Right hindlimb (tissue), 1 donor: ENCODE measurements around the gene IDUA.
"Not testable (repeated sequence)": the region's sequence is repeated elsewhere in the genome, so short reads cannot be mapped to it uniquely, and the experiment has no call there.

ENCODE experiments used
- DNase-seq: peaks from one replicate; pipeline ENCODE4 v3.0.0-alpha.2; 2018

Gene IDUA

GRCh38 chr4:967113-968104, 19.4 kb upstream of the IDUA start:
- DNase-seq: no peak

GRCh38 chr4:968221-968620, 18.6 kb upstream of the IDUA start:
- DNase-seq: no peak

- DNase-seq: no peak
Observed at GRCh38 chr4:968621-969394, 18.0 kb upstream of the IDUA start.

DNA sequence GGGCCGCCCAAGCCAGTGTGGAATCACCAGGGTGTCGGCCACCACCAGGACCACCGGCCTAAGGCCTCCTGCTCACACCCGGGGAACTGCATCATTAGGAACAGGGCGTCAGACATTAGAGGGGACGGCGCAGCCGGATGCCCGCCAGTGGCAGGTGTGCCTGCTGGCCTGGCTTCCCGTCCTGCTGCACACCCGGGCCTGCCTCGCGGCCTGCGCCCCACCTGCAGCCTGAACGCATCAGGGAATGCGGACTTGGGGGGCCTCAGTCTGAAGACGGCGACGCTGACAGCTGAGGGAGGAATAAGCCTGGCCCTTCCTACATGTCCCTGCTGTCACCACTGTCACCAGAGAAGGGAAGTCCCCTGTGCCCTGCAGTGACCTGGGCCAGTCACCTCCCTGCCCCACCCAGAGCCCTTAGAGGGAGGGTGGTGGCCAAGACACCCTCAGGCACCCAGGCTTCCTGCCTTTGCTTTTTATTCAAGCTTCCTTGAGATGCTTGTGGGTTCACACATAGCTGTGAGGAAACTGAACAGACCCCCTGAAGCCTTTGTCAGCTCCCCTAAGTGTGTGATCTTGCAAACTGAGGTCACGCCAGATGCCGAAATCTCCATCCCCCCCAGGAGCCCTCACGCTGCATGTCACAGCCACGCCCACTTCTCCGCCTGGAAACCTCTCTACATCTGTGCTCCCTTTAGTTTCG, 16.6 kb upstream of the IDUA start:
- no peak for DNase-seq

DNA sequence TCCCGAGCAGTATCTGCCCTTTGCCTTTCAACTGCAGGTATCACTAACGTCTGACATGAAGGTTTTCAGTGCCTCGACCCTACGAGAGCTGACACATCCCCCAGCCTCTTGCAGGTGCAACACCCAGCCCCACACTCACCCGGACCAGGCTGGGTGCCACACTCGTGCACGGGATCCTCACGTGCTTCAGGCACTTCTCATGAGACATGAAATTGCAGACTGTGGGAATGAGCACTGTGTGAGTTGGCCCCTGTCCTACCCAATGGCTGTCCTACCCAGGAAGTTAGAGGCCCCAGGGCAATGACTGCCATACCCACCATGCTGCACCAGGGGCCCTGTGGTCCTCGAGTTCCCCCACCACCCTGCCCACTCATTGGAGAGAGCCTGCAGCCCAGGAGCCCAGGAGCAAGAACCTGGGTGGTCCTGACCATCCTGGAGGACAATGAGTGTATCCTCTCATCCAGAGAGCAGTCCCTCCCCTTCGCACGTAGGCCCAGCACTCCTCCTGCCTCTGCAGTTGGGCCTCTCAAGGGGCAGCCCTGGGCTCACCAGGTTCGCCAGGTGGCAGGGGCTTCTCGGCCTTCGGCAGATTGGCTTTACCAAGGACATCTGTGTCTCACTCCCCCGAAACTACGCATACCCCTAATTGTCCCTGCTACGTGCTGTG, 15.9 kb upstream of the IDUA start:
- DNase-seq: no peak

GRCh38 chr4:971666-972500, 15.0 kb upstream of the IDUA start:
- no peak for DNase-seq

DNA sequence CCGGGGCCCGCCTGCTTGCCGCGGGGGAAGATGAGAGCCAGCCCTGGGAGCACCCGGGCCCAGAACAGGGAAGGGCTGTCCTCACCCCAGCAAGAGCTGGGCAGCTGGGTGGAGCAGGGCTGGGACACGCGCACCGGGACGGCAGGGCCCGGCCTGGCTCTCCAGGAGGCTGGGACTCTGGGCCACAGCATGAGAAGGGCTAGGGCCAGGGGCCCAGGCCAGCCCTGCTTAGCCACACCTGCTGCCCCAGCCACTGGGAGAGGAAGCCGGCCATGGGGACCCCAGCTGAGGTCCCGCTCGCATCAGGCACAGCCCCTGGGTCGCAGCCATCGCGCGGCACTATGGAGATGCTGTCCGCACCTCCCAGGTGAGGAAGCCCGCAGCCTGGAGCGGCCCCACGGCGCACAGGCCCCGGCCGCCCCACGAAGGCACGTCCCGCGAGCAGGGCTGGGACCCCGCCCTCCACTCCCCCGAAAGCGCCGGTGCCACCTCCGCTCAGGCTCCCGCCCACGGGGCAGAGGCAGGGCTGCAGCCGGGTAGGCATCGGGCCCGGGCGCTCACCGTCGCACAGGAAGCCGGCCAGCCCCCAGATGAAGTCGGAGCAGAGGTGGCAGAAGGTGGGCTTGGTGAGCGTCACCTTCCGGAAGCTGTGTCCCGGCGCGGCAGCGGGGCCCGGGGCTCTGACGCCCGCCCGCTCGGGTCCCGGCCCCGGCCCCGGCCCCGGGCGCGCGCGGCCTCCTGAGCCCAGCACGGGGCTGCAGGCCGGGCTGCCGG, 14.0 kb upstream of the IDUA start:
- no peak for DNase-seq

DNA sequence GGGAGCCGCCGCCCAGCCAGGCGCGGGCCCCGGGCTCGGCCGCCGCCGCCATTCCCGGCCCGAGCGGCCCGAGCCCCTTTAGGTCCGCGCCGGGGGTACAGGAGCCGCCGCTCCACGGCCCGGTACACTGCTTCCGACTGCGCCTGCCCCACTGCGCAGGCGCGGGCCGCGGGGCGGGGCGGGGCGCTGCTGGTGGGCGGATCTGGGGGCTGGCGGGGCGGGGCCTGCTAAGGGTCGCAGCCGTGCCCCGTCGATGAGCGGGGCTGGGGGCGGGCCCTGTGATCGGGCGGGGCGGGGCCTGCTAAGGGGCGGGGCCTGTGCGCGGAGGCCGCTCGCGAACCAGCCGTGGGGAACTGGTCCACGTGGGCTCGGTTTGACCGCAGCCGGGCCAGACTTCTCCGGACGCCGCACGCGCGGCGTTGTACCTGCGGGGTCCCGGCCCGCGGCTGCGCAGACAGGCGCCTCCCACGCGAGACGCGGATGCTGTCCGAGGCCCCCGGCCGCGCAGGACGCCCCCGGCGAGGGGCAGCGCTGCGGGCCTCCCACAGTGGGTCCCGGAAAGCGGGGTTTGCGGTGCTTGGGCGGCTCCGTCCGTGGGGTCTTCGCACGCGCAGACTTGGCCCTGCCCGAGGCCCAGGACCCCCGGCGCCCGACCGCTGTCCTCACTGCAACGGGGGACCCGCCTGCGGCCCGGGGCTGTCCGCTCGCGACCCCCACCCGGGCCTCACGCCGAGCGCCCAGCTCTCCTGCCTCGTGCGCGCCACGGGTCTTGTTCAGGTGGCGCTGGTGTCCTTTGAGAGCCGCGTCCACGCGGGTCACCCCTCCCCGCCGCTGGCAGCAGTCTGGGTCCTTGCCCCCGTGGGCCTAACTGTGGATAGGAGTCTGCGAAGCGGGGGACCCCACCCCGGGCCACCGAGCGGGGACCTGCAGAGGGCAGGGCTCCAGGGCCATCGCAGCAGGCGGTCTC, 13.1 kb upstream of the IDUA start, which contains the start of gene DGKQ:
TSS of gene DGKQ (minus strand) at position 139 of the 967 bp plus-strand sequence. CDS start at position 52, 87 bp downstream.
- peak; percentile 94 for DNase-seq

DNA sequence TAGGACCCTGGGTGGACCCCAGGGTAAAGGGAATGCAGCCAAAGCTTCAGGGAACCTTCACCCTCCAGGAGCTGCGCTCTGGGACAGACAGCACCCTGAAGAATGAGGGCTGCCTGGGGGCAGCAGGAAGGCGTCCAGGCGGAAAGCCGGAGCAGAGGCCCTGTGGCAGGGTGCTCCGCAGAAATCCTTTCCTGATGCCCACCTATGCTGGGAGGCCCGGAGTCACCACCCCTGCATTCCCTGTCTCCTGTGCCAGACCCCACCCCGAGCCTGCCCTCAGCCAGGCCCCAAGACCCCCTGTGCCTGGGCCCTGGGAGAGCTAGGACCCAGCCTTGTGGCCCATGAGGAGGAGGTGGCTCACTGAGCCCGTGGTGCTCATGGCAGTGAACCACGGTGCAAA, 12.2 kb upstream of the IDUA start:
- DNase-seq: no peak

DNA sequence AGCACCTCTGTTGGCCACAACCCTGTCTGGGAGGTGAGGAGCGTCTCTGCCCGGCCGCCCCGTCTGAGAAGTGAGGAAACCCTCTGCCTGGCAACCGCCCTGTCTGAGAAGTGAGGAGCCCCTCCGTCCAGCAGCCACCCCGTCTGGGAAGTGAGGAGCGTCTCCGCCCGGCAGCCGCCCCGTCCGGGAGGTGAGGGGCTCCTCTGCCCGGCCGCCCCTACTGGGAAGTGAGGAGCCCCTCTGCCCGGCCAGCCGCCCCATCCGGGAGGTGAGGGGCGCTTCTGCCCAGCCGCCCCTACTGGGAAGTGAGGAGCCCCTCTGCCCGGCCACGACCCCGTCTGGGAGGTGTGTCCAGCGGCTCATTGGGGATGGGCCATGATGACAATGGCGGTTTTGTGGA, 10.8 kb upstream of the IDUA start:
- DNase-seq: not testable (repeated sequence)

GRCh38 chr4:978957-979701, 7.7 kb upstream of the IDUA start:
- no peak for DNase-seq

GRCh38 chr4:982291-982690, 4.6 kb upstream of the IDUA start:
- DNase-seq: no peak

DNA sequence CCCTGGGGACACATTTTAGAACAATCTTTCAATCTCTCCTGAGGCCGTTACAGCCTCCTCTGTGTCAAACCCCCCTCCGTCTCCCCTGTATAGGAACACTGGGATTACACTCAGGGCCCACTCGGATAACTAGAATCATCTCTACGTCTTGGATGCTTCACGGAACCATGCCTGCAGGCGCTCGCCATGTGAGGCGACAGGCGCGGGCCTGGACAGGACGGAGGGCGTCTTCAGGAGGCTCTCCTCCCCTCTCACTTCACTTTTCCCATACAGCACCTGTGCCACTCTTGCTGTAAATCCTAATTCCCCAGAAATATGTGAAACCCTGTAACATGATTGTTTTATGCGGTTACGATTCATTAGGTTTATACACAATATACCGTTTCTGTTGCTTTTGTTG, 4.0 kb upstream of the IDUA start:
- DNase-seq: no peak

- no peak for DNase-seq
Observed at GRCh38 chr4:984336-985054, 2.3 kb upstream of the IDUA start.

- no peak for DNase-seq
Observed at GRCh38 chr4:985123-985830, 1.6 kb upstream of the IDUA start.

- no peak for DNase-seq
Observed at GRCh38 chr4:986428-986878, 391 bp upstream of the IDUA start.
